SKM-1 treated with dmso at 0.1 percent for 144 hours (cell line): ENCODE measurements around the gene CNDP1.
"Not testable (repeated sequence)": the region's sequence is repeated elsewhere in the genome, so short reads cannot be mapped to it uniquely, and the experiment has no call there.

Source experiments
- DNase-seq: peaks from one replicate; lab custom pipeline; 2025; ENCODE audit not compliant: unreplicated experiment; lab: John Stamatoyannopoulos, UW

CNDP1 gene

GRCh38 chr18:74534150-74534969 lies at the start of gene CNDP1:
TSS of gene CNDP1 (plus strand) at chr18:74534500. CDS start at chr18:74534668, 168 bp downstream.
- DNase-seq, result no peak

GRCh38 chr18:74486119-74486849 lies 48.0 kb upstream of the CNDP1 start:
- DNase-seq, result no peak

- no peak for DNase-seq
Observed at GRCh38 chr18:74488354-74488753, 45.9 kb upstream of the CNDP1 start.

- no peak for DNase-seq
Observed at GRCh38 chr18:74488864-74489263, 45.4 kb upstream of the CNDP1 start.

- DNase-seq, result no peak
Observed at GRCh38 chr18:74489676-74490075, 44.6 kb upstream of the CNDP1 start.

GRCh38 chr18:74492259-74492658 lies 42.0 kb upstream of the CNDP1 start:
- no peak for DNase-seq

- peak; percentile 33 for DNase-seq
Observed at GRCh38 chr18:74493689-74494088, 40.6 kb upstream of the CNDP1 start.

GRCh38 chr18:74494514-74494913 lies 39.8 kb upstream of the CNDP1 start:
- DNase-seq, result no peak

GRCh38 chr18:74495581-74496507 lies 38.5 kb upstream of the CNDP1 start, which contains the start of gene CNDP2:
TSS of gene CNDP2 (plus strand) at chr18:74496363. CDS start at chr18:74499974, 3,611 bp downstream.
- DNase-seq, result peak; percentile 95

GRCh38 chr18:74496508-74497323 lies 37.6 kb upstream of the CNDP1 start:
- peak; percentile 9 for DNase-seq

- no peak for DNase-seq
Observed at GRCh38 chr18:74497324-74497676, 37.0 kb upstream of the CNDP1 start.

- no peak for DNase-seq
Observed at GRCh38 chr18:74497778-74498177, 36.5 kb upstream of the CNDP1 start.

- peak; percentile 63 for DNase-seq
Observed at GRCh38 chr18:74498712-74499627, 35.3 kb upstream of the CNDP1 start.

- peak; percentile 48 for DNase-seq
Observed at GRCh38 chr18:74499633-74500032, 34.7 kb upstream of the CNDP1 start.

GRCh38 chr18:74500372-74500771 lies 33.9 kb upstream of the CNDP1 start:
- no peak for DNase-seq

GRCh38 chr18:74500774-74501173 lies 33.5 kb upstream of the CNDP1 start:
- not testable (repeated sequence) for DNase-seq

GRCh38 chr18:74501386-74501785 lies 32.9 kb upstream of the CNDP1 start:
- DNase-seq, result no peak

- no peak for DNase-seq
Observed at GRCh38 chr18:74503137-74503536, 31.2 kb upstream of the CNDP1 start.

- DNase-seq, result no peak
Observed at GRCh38 chr18:74505776-74506175, 28.5 kb upstream of the CNDP1 start.
